ENCODE measurements around the gene HAO1.

The HAO1 gene

DNA sequence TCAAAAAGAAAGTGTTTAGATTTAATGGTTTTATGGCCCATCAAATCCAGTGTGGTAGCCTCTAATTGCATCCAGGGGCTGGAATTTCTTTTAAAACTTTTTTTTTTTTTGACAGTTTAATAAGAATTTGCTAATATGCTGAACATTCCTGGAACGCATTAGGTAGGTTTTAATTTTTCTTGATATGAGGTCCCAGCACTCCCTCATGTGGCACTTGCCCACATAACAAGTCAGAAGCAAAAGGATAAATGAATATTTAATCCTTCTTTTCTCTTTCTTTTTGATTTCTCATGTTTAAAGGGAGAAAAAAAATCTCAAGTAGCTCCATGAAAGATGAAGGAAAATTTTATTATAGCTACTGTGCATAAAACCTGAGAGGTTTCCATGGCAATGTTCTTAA, 13.5 kb downstream of the HAO1 start:
- DNase-seq (ENCODE audit: low read depth) = peak; percentile 3

DNA sequence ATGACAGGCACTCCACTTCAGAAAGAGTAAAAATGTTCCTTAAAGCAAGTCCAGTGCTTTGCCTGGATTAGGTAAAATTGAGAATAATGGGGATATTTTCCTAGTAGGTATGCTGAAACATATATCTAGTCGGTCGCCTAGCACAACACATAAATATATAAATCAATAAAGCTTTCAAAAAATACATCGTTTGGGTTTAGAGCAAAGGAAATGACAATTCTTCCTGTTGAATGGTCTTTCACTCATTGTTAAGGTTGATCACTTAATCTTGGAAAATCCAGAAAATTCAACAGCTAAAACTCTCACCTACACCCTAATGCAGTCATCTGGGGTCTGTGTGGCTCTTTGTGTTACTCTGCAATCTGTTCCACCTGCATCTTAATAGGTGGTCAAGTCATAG, 13.9 kb downstream of the HAO1 start:
- DNase-seq (ENCODE audit: low read depth) = no peak

DNA sequence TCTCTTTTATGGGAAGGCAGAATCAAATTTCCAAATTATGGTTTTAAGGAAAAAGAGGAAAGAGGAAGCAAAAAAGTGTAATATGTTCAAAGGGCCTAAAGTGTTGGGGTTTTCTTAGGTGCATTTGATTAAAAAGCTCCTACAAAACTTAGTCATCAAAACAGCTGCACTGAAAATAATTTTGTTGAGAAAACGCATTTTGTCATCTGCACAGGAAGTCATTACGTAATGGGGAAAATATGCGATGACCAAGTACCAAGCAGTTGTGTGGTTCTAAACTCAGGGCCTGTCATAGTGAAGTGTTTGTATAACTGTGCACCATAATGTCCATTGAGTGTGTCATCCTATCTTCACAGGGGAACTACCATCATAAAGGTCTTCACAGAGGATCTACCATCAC, 15.6 kb downstream of the HAO1 start:
- peak; percentile 74 for DNase-seq (ENCODE audit: low read depth)

DNA sequence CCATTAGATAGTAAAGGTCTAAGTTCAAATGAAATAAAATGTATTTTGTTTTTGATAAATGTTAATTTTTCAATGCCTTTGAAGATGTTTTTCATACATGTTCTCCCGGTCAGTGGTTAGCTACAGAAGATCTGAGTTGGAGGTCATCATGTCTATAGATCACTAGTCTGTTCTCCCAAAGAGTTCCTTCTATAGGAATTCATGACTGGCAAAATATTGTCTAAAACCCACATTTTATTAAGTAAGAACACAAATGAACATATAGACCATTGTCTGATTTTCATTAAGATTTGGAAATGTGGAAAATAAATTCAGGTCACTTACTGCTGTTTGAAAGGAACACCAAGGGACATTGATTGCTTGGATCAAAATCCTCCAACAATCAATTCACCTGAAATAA, 23.6 kb downstream of the HAO1 start:
- no peak for DNase-seq (ENCODE audit: low read depth)

DNA sequence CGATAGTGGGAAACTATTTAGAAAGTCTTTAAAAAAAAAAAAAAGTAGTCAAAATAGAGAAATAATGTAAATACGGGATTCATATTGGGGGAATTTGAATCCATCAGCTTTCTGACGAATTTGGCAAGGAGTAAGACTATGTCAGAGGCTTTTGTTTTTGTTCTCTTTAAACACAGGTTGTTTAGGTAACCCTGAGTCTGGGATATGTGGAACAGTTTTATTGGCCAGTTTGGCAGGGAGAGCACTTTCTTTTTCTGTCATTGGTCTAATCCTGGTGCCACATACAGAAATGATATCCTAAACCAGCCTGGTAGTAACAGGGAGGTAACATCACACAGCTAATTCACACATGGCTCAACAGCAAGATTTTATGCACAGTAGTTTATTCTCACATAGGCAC, 27.7 kb downstream of the HAO1 start:
- no peak for DNase-seq (ENCODE audit: low read depth)

GRCh38 chr20:7911586-7912330, 28.5 kb downstream of the HAO1 start:
- DNase-seq (ENCODE audit: low read depth) = no peak

- DNase-seq (ENCODE audit: low read depth) = no peak
Measured at GRCh38 chr20:7908905-7909304, 31.4 kb downstream of the HAO1 start.

DNA sequence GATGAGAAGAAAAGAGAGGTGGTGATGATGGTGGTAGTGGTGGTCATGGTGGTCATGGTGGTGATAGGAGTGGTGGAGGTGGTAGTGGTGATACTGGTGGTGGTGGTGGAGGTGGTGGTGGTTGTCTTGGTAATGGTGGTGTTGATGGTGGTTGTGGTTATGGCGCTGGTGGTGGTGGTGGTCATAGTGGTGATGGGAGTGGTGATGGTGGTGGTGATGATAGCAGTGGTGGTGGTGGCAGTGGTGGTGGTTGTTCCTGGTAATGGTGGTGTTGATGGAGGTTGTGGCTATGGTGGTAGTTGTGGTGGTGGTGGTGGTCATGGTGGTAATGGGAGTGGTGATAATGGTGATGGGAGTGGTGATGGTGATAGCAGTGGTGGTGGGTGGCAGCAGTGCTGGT, 36.8 kb downstream of the HAO1 start:
- no peak for DNase-seq (ENCODE audit: low read depth)

DNA sequence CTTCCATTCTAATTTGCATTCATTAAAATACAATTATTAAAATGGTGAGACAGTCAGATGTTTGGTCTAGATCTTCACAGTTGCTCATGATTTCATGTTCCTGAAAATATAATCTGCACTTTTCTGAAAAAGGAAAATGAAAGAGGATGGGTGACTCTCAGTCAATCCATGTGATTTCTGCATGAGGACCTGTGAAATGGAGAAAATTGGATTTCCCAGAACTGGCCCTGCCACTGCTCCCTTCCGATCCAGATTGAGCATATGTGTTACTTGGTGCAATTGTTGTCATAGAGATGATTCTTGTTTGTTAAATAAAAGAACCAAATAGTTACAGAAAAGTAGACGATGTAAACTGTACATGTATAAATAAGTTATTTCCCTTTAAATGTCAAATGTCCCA, 37.4 kb downstream of the HAO1 start:
- no peak for DNase-seq (ENCODE audit: low read depth)

- DNase-seq (ENCODE audit: low read depth) = no peak
Measured at GRCh38 chr20:7897781-7898364, 42.4 kb downstream of the HAO1 start.

GRCh38 chr20:7893014-7893730, 47.1 kb downstream of the HAO1 start:
- DNase-seq (ENCODE audit: low read depth) = no peak

DNA sequence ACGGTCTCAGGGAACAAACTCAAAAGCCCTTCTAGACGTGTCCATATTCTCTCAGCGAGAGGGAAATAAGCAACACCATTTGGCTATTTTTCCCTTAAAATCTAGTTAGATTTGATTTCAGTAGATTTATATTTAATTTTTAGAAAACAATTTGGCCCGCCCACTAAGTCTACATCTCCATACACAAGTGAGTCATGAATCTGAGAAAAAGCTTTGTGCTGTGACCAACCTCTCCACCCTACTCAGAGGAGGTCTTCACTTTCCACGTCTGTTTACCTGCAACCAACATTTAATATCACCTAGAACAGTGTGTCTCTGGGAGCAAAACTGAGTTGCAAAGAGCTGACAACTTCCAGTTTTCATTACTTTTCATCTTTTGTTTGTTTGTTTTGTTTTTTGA, 48.6 kb downstream of the HAO1 start:
- DNase-seq (ENCODE audit: low read depth) = no peak

DNA sequence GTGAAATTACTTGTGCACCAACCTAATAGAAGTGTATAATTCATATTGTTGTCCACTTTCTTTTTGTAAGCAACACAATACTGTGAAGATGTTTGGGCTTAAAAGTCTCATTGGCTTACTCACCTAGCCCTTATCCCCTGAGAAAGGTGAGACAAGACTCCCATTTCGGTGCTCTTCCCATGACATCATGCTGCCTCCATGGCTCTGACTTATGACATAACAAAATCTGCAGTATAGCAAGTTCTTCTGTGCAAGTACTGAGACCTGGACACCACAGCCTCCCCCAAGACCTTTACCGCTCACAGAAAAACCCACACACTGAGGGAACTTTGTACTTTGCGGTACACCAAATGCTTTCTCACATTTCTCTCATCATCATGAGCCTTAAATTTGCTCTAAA, 50.5 kb downstream of the HAO1 start:
- no peak for DNase-seq (ENCODE audit: low read depth)

GRCh38 chr20:7883741-7884140, 56.5 kb downstream of the HAO1 start:
- DNase-seq (ENCODE audit: low read depth) = no peak

DNA sequence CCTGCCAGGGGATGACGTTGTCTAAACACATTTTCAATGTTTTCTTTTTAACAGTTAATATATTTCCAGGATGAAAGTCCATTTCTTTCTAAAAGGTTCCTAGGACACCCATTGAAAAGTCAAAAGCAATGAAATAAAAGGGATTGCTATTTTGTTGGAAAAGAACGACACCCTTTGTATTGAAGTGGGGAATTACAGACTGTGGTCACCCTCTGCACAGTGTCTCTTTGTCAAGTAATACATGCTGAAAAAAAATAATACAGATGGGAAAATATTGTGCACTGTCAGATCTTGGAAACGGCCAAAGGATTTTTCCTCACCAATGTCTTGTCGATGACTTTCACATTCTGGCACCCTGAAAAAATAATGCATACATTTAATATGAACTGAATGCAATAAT, 56.9 kb downstream of the HAO1 start:
- DNase-seq (ENCODE audit: low read depth) = no peak

GRCh38 chr20:7882076-7882475, 58.2 kb downstream of the HAO1 start:
- DNase-seq (ENCODE audit: low read depth) = no peak

GRCh38 chr20:7881551-7881950, 58.7 kb downstream of the HAO1 start:
- DNase-seq (ENCODE audit: low read depth) = no peak

DNA sequence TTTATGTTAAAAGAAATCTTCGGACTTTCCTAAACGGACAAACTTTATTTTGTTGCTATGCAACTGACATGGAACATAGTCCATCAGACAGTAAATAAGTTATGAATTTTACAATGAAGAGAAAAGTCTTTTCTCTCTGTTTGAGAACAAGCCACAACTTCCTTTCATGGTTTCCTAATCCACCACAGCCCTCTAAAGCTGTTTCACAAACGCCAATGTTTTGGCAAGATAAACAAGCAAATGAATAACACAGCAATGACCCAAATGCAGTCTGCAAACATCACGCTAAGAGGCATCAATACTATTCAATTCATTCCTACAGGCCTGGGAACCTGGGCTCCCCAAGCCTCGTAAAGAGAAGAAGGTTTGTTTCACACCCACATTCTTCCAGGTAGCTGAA, 60.4 kb downstream of the HAO1 start:
- DNase-seq (ENCODE audit: low read depth) = no peak

GRCh38 chr20:7868108-7868507, 72.2 kb downstream of the HAO1 start:
- DNase-seq (ENCODE audit: low read depth) = no peak

DNA sequence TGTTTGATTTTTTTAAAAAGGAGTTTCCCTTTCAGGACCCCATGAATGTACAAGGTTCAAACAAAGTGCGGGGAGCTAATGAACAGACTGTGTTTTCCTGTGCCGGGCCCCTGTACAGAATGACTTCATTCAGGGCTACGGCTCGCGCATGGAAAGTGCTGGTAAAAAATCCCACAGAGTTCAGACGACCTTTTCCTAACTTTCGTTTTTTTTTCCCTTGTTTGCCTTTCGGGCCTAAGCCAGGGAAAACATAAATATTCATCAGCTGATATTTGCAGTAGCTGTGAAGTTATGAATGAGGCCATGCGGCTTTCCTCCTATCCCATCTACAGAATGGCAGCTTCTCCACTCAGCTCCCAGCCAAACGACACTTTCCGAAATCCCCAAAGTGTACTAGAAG, 74.0 kb downstream of the HAO1 start:
- no peak for DNase-seq (ENCODE audit: low read depth)

DNA sequence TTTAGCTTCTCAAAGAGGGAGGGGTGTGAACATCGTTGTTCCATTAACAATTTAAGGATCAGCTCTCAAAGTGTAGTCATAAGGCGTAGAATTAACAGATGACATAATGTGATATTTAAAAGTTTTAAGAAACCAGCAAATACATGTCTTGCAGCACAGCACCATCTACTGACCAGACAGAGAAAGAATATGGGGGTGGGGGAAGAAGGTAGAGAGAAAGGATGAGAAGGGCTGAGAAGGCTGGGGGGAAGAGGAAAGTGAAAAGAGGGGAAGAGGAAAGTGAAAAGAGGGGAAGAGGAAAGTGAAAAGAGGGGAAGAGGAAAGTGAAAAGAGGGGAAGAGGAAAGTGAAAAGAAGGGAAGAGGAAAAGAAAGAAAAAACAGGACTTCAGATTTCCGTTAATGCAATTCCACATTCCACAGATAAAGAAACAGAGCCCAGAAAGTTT, 80.9 kb downstream of the HAO1 start:
- DNase-seq (ENCODE audit: low read depth) = no peak

DNA sequence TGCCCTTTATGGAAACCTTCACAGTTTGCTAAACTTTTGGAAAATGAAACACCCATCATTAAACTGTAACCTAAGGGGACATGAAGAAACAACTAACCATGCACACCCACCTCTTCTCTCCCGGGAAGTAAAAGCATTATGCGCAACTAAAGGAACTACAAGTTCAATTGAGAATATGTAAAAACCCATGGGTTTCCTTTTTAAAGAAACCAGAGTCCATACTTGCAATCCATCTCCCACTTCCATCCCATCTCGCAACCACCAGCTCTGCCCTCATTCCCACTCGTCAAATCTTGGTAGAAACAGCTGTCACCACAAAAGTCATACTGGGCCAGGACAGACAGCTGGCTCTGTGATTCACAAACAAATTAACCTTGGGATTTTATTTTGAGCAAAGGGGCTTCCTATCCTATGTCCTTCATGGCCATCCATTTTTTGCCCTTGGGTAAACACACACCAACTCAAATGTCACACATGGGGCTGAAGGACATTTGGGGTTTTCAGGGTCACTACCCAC, 81.5 kb downstream of the HAO1 start:
- no peak for DNase-seq (ENCODE audit: low read depth)

- DNase-seq (ENCODE audit: low read depth) = no peak
Measured at GRCh38 chr20:7856756-7857155, 83.5 kb downstream of the HAO1 start.

All from GM04504 (cell line).